ENCODE results near the gene GCNT4. TPM values are rescaled to one million over a fixed set of nuclear protein-coding genes. Genes with fewer than 3 reads are reported as not detected.
A peak's percentile ranks its signal among the peaks of the same experiment; 100 is the strongest.

The GCNT4 gene
- total RNA-seq, 2 donors from 2014 or later = 1.3 to 1.4 TPM

- WGBS = 73% methylated on average over 7 of the region's 7 CpGs
- Histone ChIP-seq H3K4me1 (replicated peaks) (peaks cover 3% of the 10 kb centered on the region), H3K4me3 (peak overlapping the region in 1 of 2 donors; percentile 76), H3K27ac (no peak overlapping the region), H3K36me3 (no peaks in the 10 kb centered on the region), H3K27me3 (replicated peaks; ENCODE audit: insufficient read depth) (no peaks in the 10 kb centered on the region), H3K9me3 (no peaks in the 10 kb centered on the region)
- TF ChIP-seq CTCF (IDR thresholded peaks at IDR 0.05) = no peak
- no peak for TF ChIP-seq POLR2A (IDR thresholded peaks at IDR 0.05)
- no peak for TF ChIP-seq POLR2AphosphoS5 (IDR thresholded peaks at IDR 0.05)
- no peak for DNase-seq (ENCODE audit: low spot score)
- intact Hi-C loops (cut with DNase I) = loop anchor here (5.0 kb wide), 1 partner anchor 461 kb away; the partner anchor contains the start of genes CERT1 and POLK
These were observed 1.1 kb downstream of the GCNT4 start for GRCh38 chr5:75051217-75051751.

GRCh38 chr5:75050415-75050814 lies 1.9 kb downstream of the GCNT4 start:
- intact Hi-C loops (cut with DNase I) = loop anchor here (5.0 kb wide), 1 partner anchor 462 kb away; the partner anchor contains the start of genes CERT1 and POLK
- no peak overlapping the region for H3K27ac ChIP-seq
- no peak for DNase-seq (ENCODE audit: low spot score)

GRCh38 chr5:75049456-75050351 lies 2.7 kb downstream of the GCNT4 start:
- 56% methylated on average over 11 of the region's 11 CpGs for WGBS
- H3K4me1 ChIP-seq (replicated peaks) = peaks cover 3% of the 10 kb centered on the region
- peak; percentile 28 for DNase-seq (ENCODE audit: low spot score)
- no peaks in the 10 kb centered on the region for H3K36me3 ChIP-seq
- H3K4me3 ChIP-seq = no peak overlapping the region
- intact Hi-C loops (cut with DNase I) = loop anchor here (5.0 kb wide), 1 partner anchor 463 kb away; the partner anchor contains the start of genes CERT1 and POLK
- H3K27me3 ChIP-seq (replicated peaks; ENCODE audit: insufficient read depth) = no peaks in the 10 kb centered on the region
- no peak overlapping the region for H3K27ac ChIP-seq
- no peaks in the 10 kb centered on the region for H3K9me3 ChIP-seq
- TF ChIP-seq CTCF (IDR thresholded peaks at IDR 0.05) (peak in 3 of 4 experiments; percentile 39 to 66 (median 41)), POLR2A (IDR thresholded peaks at IDR 0.05) (no peak), POLR2AphosphoS5 (IDR thresholded peaks at IDR 0.05) (peak; percentile 16)

More at GRCh38 chr5:75050415-75050814, 1.9 kb downstream of the GCNT4 start:
- no peak overlapping the region for H3K4me3 ChIP-seq
- H3K9me3 ChIP-seq = no peaks in the 10 kb centered on the region
- 80% methylated on average over 11 of the region's 11 CpGs for WGBS
- no peak for TF ChIP-seq POLR2A (IDR thresholded peaks at IDR 0.05)
- no peak for TF ChIP-seq CTCF (IDR thresholded peaks at IDR 0.05)
- no peak for TF ChIP-seq POLR2AphosphoS5 (IDR thresholded peaks at IDR 0.05)
- no peaks in the 10 kb centered on the region for H3K27me3 ChIP-seq (replicated peaks; ENCODE audit: insufficient read depth)
- peaks cover 3% of the 10 kb centered on the region for H3K4me1 ChIP-seq (replicated peaks)
- no peaks in the 10 kb centered on the region for H3K36me3 ChIP-seq

- intact Hi-C loops (cut with DNase I) = no loop called here
- no peak overlapping the region for H3K4me3 ChIP-seq
- no peak overlapping the region for H3K27ac ChIP-seq
- no peak for DNase-seq (ENCODE audit: low spot score)
- H3K27me3 ChIP-seq (replicated peaks; ENCODE audit: insufficient read depth) = no peaks in the 10 kb centered on the region
- TF ChIP-seq CTCF (IDR thresholded peaks at IDR 0.05) (no peak), POLR2A (IDR thresholded peaks at IDR 0.05) (no peak), POLR2AphosphoS5 (IDR thresholded peaks at IDR 0.05) (no peak)
- no peaks in the 10 kb centered on the region for H3K4me1 ChIP-seq (replicated peaks)
- H3K36me3 ChIP-seq = no peaks in the 10 kb centered on the region
- H3K9me3 ChIP-seq = no peaks in the 10 kb centered on the region
- 68% methylated on average over 7 of the region's 7 CpGs for WGBS
These were observed 3.9 kb downstream of the GCNT4 start for GRCh38 chr5:75048457-75048953.

Measured in prostate gland (tissue), 2 donors.